BLaER1 treated with 17β-estradiol and CSF1 and Interleukin-3, amounts not matched to agents 10 nM and 100 nM (cell line): ENCODE data around the gene HPD.

Source experiments
- H3K27ac ChIP-seq, 11 experiments: shearing (Covaris generic); formaldehyde crosslinking; 2 replicates each; pipeline ENCODE4 v1.8.1; 2022
- H3K27me3 ChIP-seq, 11 experiments: shearing (Covaris generic); formaldehyde crosslinking; 2 replicates each; pipeline ENCODE4 v1.8.1; 2022
- H3K36me3 ChIP-seq, 11 experiments: shearing (Covaris generic); formaldehyde crosslinking; 2 replicates each; pipeline ENCODE4 v1.8.1; 2022
- H3K4me1 ChIP-seq, 10 experiments: shearing (Covaris generic); formaldehyde crosslinking; 2 replicates each; pipeline ENCODE4 v1.8.1; 2022
- H3K4me2 ChIP-seq, 11 experiments: shearing (Covaris generic); formaldehyde crosslinking; 2 replicates each; pipeline ENCODE4 v1.8.1; 2022
- H3K4me3 ChIP-seq, 10 experiments: shearing (Covaris generic); formaldehyde crosslinking; 2 replicates each; pipeline ENCODE4 v1.8.1; 2022
- H3K9ac ChIP-seq, 11 experiments: shearing (Covaris generic); formaldehyde crosslinking; 2 replicates each; pipeline ENCODE4 v1.8.1; 2022
- H3K9me3 ChIP-seq, 11 experiments: shearing (Covaris generic); formaldehyde crosslinking; replicated peaks in 1 of 11; 2 replicates each; pipeline ENCODE4 v1.8.1; 2022
- H4K20me1 ChIP-seq, 11 experiments: shearing (Covaris generic); formaldehyde crosslinking; 2 replicates each; pipeline ENCODE4 v1.8.1; 2022
- Cebpa-rat ChIP-seq, 11 experiments: shearing (Covaris generic); IDR thresholded peaks; 2 replicates each; pipeline ENCODE4 v1.8.1; 2022

The HPD gene

GRCh38 chr12:121810234-121810817 lies 48.3 kb downstream of the HPD start:
- Histone ChIP-seq H3K36me3 (peaks cover 58 to 87% (median 72%) of the 10 kb centered on the region in 11 experiments), H3K4me3 (peak overlapping the region in 7 of 10 experiments; percentile 61 to 76 (median 64); a peak in 12 of 20 replicates), H3K9ac (peak overlapping the region; percentile 68 to 81 (median 77); a peak in 20 of 22 replicates), H3K27me3 (no peaks in the 10 kb centered on the region), H3K27ac (peak overlapping the region in 7 of 11 experiments; percentile 65 to 81 (median 74); a peak in 11 of 22 replicates), H3K9me3 (no peaks in the 10 kb centered on the region), H3K4me1 (peaks cover 56 to 75% (median 69%) of the 10 kb centered on the region in 10 experiments), H4K20me1 (peaks cover 76 to 98% (median 95%) of the 10 kb centered on the region in 11 experiments), H3K4me2 (peak overlapping the region; percentile 89 to 99 (median 96))
- no peak for TF ChIP-seq Cebpa-rat (IDR thresholded peaks at IDR 0.05)

DNA sequence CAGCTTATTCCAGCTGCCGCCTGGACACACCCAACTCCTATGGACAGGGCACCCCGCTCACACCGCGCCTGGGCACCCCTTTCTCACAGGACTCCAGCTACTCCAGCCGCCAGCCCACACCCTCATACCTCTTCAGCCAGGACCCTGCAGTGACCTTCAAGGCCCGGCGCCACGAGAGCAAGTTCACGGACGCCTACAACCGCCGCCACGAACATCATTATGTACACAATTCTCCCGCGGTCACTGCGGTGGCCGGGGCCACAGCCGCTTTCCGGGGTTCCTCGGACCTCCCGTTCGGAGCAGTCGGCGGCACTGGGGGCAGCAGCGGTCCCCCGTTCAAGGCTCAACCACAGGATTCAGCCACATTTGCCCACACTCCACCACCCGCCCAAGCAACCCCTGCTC lies 48.9 kb downstream of the HPD start:
- Histone ChIP-seq H3K9me3 (no peaks in the 10 kb centered on the region), H3K27me3 (no peaks in the 10 kb centered on the region), H3K36me3 (peaks cover 52 to 80% (median 66%) of the 10 kb centered on the region in 11 experiments), H3K4me3 (no peak overlapping the region), H3K9ac (peak overlapping the region in 4 of 11 experiments; percentile 77 to 80 (median 78); a peak in 5 of 22 replicates), H3K4me2 (peak overlapping the region in 5 of 11 experiments; percentile 90 to 99 (median 94); a peak in 8 of 22 replicates), H4K20me1 (peaks cover 76 to 94% (median 89%) of the 10 kb centered on the region in 11 experiments), H3K27ac (0 out of 22 replicates have a peak overlapping the region, but pooled peaks of 1 of the 11 experiments have one; percentile 78), H3K4me1 (peaks cover 56 to 75% (median 69%) of the 10 kb centered on the region in 10 experiments)
- TF ChIP-seq Cebpa-rat (IDR thresholded peaks at IDR 0.05), result no peak

DNA sequence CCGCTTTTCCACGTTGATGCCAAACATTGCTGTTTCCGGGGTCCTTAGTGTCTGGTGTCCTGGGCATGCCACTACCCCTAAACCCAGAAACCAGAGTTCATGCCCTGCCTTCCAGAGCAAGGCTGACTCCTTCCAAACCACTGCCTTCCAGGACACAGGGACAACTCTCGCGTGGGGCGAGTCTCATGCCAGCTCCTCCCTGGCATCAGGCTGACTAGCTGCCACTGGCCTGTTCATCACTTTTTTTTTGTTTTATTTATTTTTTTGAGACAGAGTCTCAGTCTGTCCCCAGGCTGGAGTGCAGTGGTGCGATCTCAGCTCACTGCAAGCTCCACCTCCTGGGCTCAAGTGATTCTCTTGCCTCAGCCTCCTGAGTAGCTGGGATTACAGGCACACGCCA lies 50.0 kb downstream of the HPD start:
- Histone ChIP-seq H3K27ac (0 out of 22 replicates have a peak overlapping the region, but pooled peaks of 1 of the 11 experiments have one; percentile 15), H3K9me3 (no peaks in the 10 kb centered on the region), H4K20me1 (peaks cover 69 to 84% (median 80%) of the 10 kb centered on the region in 11 experiments), H3K4me3 (no peak overlapping the region), H3K36me3 (peaks cover 45 to 72% (median 58%) of the 10 kb centered on the region in 11 experiments), H3K9ac (peak overlapping the region in 8 of 11 experiments; percentile 5 to 100 (median 99); a peak in 8 of 22 replicates), H3K4me2 (peak overlapping the region in 8 of 11 experiments; percentile 97 to 100 (median 99); a peak in 12 of 22 replicates), H3K27me3 (no peaks in the 10 kb centered on the region), H3K4me1 (peaks cover 53 to 71% (median 66%) of the 10 kb centered on the region in 10 experiments)
- TF ChIP-seq Cebpa-rat (IDR thresholded peaks at IDR 0.05), result no peak

DNA sequence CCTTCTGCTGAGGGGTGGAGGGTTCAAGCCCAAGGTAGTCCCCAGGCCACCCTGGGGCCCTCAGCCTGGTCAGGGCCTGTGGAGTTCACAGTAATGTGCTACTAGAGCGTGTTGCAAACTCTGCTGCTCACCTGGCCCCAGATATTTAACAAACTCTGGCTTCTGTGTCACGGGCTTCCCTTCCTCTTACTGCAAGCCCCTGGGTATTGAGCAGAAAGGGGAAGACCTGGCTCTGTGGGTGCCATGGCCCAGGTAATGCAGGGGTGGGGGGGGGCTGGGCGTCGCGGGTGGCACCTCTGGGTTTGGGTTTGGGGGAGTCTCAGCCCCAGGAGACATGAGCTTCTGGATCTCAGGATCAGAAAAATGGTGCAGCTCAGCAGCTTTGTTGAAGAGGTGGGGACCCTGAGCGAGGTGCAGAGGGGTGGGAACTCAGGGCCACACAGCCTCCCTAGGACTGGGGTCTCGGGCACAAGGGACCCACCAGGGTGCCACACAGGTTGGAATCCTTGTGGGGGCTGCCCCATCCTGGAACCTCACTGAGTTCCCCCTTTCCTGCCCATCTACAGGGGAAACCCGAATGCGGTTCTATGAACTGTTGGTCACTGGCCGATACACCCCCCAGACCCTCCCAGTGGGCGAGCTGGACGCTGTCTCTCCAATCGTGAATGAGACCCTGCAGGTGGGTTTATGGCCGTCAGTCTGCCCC lies 50.9 kb downstream of the HPD start:
- H3K4me3 ChIP-seq, result peak overlapping the region; percentile 84 to 94 (median 88); a peak in 12 of 20 replicates
- H3K27me3 ChIP-seq, result no peaks in the 10 kb centered on the region
- peak overlapping the region; percentile 98 to 100 (median 100); a peak in 21 of 22 replicates for H3K9ac ChIP-seq
- peak overlapping the region; percentile 97 to 100 (median 99) for H3K4me2 ChIP-seq
- no peak for TF ChIP-seq Cebpa-rat (IDR thresholded peaks at IDR 0.05)
- H3K36me3 ChIP-seq, result peaks cover 38 to 63% (median 49%) of the 10 kb centered on the region in 11 experiments
- no peaks in the 10 kb centered on the region for H3K9me3 ChIP-seq
- peak overlapping the region in 2 of 11 experiments; percentile 15 to 28; a peak in 2 of 22 replicates for H3K27ac ChIP-seq
- H3K4me1 ChIP-seq, result peaks cover 44 to 62% (median 57%) of the 10 kb centered on the region in 10 experiments
- H4K20me1 ChIP-seq, result peaks cover 61 to 76% (median 72%) of the 10 kb centered on the region in 11 experiments

- peaks cover 38 to 54% (median 49%) of the 10 kb centered on the region in 10 experiments for H3K4me1 ChIP-seq
- no peaks in the 10 kb centered on the region for H3K27me3 ChIP-seq
- H3K9me3 ChIP-seq, result no peaks in the 10 kb centered on the region
- H3K27ac ChIP-seq, result peak overlapping the region; percentile 27 to 100 (median 100); a peak in 21 of 22 replicates
- peaks cover 38 to 56% (median 46%) of the 10 kb centered on the region in 11 experiments for H3K36me3 ChIP-seq
- H3K4me3 ChIP-seq, result peak overlapping the region; percentile 84 to 94 (median 88)
- H3K4me2 ChIP-seq, result peak overlapping the region; percentile 97 to 100 (median 99)
- H3K9ac ChIP-seq, result peak overlapping the region; percentile 98 to 100 (median 100)
- no peak for TF ChIP-seq Cebpa-rat (IDR thresholded peaks at IDR 0.05)
- H4K20me1 ChIP-seq, result peaks cover 51 to 66% (median 62%) of the 10 kb centered on the region in 11 experiments
These were observed 51.9 kb downstream of the HPD start for GRCh38 chr12:121806546-121807423.

DNA sequence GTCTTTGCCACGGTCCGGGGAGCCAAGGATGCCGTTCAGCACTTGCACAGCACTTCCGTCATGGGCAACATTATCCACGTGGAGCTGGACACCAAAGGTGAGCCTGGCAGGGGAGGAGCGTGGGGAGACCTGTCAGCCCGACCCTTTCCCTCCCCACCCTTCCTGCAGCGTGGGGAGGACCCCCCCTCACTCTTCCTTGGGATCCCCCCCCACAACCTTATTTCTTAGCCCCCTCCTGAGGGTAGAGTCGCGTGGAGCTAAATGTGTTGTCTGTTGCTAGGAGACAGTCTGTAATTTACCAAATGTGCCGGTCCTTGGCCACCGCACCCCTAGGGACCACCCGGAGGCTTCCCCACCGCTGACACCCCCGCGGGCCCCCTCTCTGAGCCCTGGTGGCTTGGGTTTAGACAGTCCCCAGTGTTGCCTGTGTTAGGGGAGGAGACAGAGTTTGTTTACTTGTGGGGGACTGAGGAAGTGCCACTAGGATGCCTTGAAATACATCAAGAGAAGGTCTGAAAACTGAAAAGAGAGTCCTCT lies 52.6 kb downstream of the HPD start:
- peaks cover 37 to 54% (median 43%) of the 10 kb centered on the region in 11 experiments for H3K36me3 ChIP-seq
- peaks cover 31 to 47% (median 42%) of the 10 kb centered on the region in 10 experiments for H3K4me1 ChIP-seq
- no peaks in the 10 kb centered on the region for H3K27me3 ChIP-seq
- peak overlapping the region; percentile 27 to 100 (median 100); a peak in 21 of 22 replicates for H3K27ac ChIP-seq
- no peaks in the 10 kb centered on the region for H3K9me3 ChIP-seq
- H3K9ac ChIP-seq, result peak overlapping the region; percentile 98 to 100 (median 100)
- no peak for TF ChIP-seq Cebpa-rat (IDR thresholded peaks at IDR 0.05)
- peak overlapping the region; percentile 84 to 94 (median 88) for H3K4me3 ChIP-seq
- peaks cover 44 to 59% (median 55%) of the 10 kb centered on the region in 11 experiments for H4K20me1 ChIP-seq
- H3K4me2 ChIP-seq, result peak overlapping the region; percentile 97 to 100 (median 99)

DNA sequence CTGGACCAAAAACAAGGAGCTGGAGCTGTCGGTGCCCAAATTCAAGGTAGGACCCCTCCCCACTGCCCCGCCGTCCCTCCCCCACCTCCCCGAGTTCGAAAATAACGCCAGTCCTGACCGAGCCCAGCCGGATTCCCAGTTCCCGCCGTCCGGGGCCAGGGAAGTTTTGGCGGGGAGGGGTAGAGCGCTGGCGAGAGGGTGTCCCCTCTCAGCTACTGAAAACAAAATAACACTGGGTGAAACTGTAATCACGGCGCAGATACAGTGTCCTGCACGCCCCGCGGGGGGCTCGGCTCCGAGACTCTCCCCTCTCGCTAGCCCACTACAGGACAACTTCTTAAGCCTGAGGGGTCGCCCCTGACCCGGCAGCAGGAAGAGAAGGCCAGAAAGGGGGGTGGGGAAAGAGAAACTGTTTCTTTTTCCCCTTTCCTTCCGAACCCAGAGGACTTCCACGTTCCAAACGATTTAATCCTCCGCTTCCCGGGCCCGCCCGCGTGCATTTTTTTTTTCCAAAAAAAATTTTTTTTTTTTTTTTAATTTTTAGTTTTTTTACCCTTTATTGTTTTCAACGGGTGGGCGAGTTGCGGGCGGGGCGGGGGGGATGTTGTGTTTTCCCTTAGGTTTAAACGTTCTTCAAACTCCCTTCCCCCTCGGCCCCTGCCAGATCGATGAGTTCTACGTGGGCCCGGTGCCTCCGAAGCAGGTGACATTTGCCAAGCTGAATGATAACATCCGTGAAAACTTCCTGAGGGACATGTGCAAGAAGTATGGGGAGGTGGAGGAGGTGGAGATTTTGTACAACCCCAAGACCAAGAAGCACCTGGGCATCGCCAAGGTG lies 53.3 kb downstream of the HPD start:
- Histone ChIP-seq H3K36me3 (peaks cover 30 to 47% (median 37%) of the 10 kb centered on the region in 11 experiments), H3K27me3 (no peaks in the 10 kb centered on the region), H3K9ac (peak overlapping the region; percentile 98 to 100 (median 100)), H3K4me2 (peak overlapping the region; percentile 97 to 100 (median 99)), H3K27ac (peak overlapping the region; percentile 99 to 100 (median 100); a peak in 21 of 22 replicates), H3K4me3 (peak overlapping the region; percentile 84 to 94 (median 88)), H3K9me3 (no peaks in the 10 kb centered on the region), H4K20me1 (peaks cover 37 to 52% (median 48%) of the 10 kb centered on the region in 11 experiments), H3K4me1 (peaks cover 24 to 40% (median 35%) of the 10 kb centered on the region in 10 experiments)
- no peak for TF ChIP-seq Cebpa-rat (IDR thresholded peaks at IDR 0.05)
